Body of pancreas (tissue), 4 donors: ENCODE measurements around the gene ADAMTS16.

Experiments
- POLR2A ChIP-seq, 3 donors: fragments of 450-650 bp; IDR thresholded peaks; one replicate each; pipeline ENCODE4 v1.6.1; 2016; ENCODE audit warnings: antibody characterized with exemption in 3 of 3, mild to moderate bottlenecking in 2 of 3
- TF ChIP-seq, protein P1 (sequence below), 7 experiments: fragments of 450-650 bp in 4 of 7; fragments of 200-600 bp in 3 of 7; sonication (generic) in 3 of 7; IDR thresholded peaks; one replicate each; pipeline ENCODE4 v1.5.1; 2016 to 2019; ENCODE audit warnings: antibody characterized with exemption in 7 of 7

DNA sequence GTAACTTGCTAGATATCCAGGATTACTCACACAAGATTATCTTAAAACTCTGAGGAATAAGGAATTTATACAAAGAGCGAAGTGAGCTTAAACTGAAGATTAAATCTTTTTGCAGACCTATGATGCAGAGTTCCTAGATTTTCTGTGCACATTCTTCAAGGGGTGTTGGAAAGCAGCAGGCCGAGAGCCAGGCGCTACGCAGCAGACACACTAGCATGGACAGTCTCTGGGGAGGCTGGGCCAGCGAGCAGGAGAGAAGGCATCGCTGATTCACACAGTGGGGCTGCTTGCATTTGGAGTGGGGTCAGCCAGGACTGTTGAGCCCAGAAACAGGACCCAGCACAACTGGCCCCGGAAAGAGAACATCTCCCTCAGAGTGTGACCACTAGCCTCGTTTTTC lies 136.3 kb downstream of the ADAMTS16 start:
- TF ChIP-seq, protein P1, sequence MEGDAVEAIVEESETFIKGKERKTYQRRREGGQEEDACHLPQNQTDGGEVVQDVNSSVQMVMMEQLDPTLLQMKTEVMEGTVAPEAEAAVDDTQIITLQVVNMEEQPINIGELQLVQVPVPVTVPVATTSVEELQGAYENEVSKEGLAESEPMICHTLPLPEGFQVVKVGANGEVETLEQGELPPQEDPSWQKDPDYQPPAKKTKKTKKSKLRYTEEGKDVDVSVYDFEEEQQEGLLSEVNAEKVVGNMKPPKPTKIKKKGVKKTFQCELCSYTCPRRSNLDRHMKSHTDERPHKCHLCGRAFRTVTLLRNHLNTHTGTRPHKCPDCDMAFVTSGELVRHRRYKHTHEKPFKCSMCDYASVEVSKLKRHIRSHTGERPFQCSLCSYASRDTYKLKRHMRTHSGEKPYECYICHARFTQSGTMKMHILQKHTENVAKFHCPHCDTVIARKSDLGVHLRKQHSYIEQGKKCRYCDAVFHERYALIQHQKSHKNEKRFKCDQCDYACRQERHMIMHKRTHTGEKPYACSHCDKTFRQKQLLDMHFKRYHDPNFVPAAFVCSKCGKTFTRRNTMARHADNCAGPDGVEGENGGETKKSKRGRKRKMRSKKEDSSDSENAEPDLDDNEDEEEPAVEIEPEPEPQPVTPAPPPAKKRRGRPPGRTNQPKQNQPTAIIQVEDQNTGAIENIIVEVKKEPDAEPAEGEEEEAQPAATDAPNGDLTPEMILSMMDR (IDR thresholded peaks at IDR 0.05) = no peak
- no peak for TF ChIP-seq POLR2A (IDR thresholded peaks at IDR 0.05)
